Heart right ventricle (tissue), 16 donors: ENCODE measurements around the gene PMVK. TPM values are rescaled to one million over a fixed set of nuclear protein-coding genes. Genes with fewer than 3 reads are reported as not detected.

Experiments used
- ATAC-seq, 8 donors: fragments of 200-7000 bp; cut with Tn5 transposase; one replicate each; pipeline ENCODE4 v1.9.1; 2020; ENCODE audit warnings: mild to moderate bottlenecking in 8 of 8, moderate library complexity in 8 of 8, moderate number of reproducible peaks in 1 of 8
- DNase-seq, 2 donors: peaks; one replicate each; pipeline ENCODE4 v3.0.0-alpha.2; 2020
- H3K27ac ChIP-seq, 10 donors: fragments of 200-600 bp; sonication (generic) in 2 of 10; one replicate each; pipeline versions ENCODE4 v1.5.0 to v1.8.0; 2020 to 2022; ENCODE audit warnings: mild to moderate bottlenecking in 3 of 10
- H3K27me3 ChIP-seq, 7 donors: fragments of 200-600 bp; one replicate each; pipeline ENCODE4 v1.8.0; 2021 to 2022; ENCODE audit warnings: mild to moderate bottlenecking in 2 of 7
- H3K36me3 ChIP-seq, 9 donors: fragments of 200-600 bp; sonication (generic) in 1 of 9; one replicate each; pipeline versions ENCODE4 v1.5.0 to v1.8.0; 2020 to 2022; ENCODE audit warnings: mild to moderate bottlenecking in 2 of 9
- H3K4me1 ChIP-seq, 9 donors: fragments of 200-600 bp; sonication (generic) in 1 of 9; one replicate each; pipeline versions ENCODE4 v1.5.0 to v1.8.0; 2020 to 2022; ENCODE audit warnings: mild to moderate bottlenecking in 4 of 9
- H3K4me3 ChIP-seq, 10 donors: fragments of 200-600 bp; sonication (generic) in 2 of 10; one replicate each; pipeline versions ENCODE4 v1.5.0 to v1.8.0; 2020 to 2022; ENCODE audit warnings: mild to moderate bottlenecking in 7 of 10, moderate library complexity in 2 of 10
- H3K9me3 ChIP-seq, 11 donors: fragments of 200-600 bp in 10 of 11; sonication (generic) in 2 of 11; one replicate each; pipeline versions ENCODE4 v1.5.0 to v1.8.0; 2013 to 2022; ENCODE audit warnings: mild to moderate bottlenecking in 2 of 11, control low read depth in 1 of 11, moderate library complexity in 1 of 11
- WGBS, 2 donors: extraction: QIAGEN DNeasy Blood & Tissue Kit; methylation state at CpG; one replicate each; pipeline ENCODE4 v1.1.7; 2013; ENCODE audit warnings: inconsistent platforms in 1 of 2; 5-methylcytosine and 5-hydroxymethylcytosine counted together
- intact Hi-C, 10 donors: fragments of 100-400 bp; cut with DNase I; formaldehyde crosslinking; loops; one replicate each; pipeline versions ENCODE4 v1.11.1 to v1.14.2; 2022
- polyA plus RNA-seq, 2 donors: library from polyadenylated mRNA; stranded (reverse); fragments of 200-250 nt; gene quantifications; one replicate each; pipeline ENCODE4 v1.2.3, GENCODE V29; 2013
- total RNA-seq, 10 donors: library from RNA; stranded (reverse); fragmentation: NEBNext Ultra II Directional in 3 of 10; extraction: Animal tissue kit (Norgen Biotek cat#: 25700) in 3 of 10; gene quantifications; one replicate each; pipeline versions ENCODE4 v1.2.1 to v1.2.4, GENCODE V29; 2021 to 2023
- TF ChIP-seq, protein P1 (sequence below), 9 donors: fragments of 200-600 bp; sonication (generic) in 2 of 9; IDR thresholded peaks; one replicate each; pipeline versions ENCODE4 v1.5.0 to v1.8.0; 2021 to 2022; ENCODE audit warnings: antibody characterized with exemption in 9 of 9, mild to moderate bottlenecking in 5 of 9, moderate library complexity in 1 of 9
- donor health status: Arrhythmogenic right ventricular cardiomyopathy.
- donor health status: ischemic (EF 13 %, LVEDD 7.1; RV severe dilation, severe dysfunction).
- donor health status: healthy with polysubstance abuse.
- donor health status: DM: no; HTN: yes; CAD: no.
- donor health status: DM: no; HTN: no; CAD: no.
- donor health status: ischemic (EF 25% LVEDD 6.9; RV normal size, moderate dysfunction).
- donor health status: ischemic (EF 25% LVEDD 5.7; RV mildly dilated, moderate dysfunction).
- donor health status: healthy.
- donor health status: DM: yes; HTN: yes; CAD: no.
- donor health status: Ischemic cardiomyopathy.
- donor health status: ischemic (EF 35%, LVEDD 5.7; RV mildly dilated, moderate dysfunction).
- donor health status: nonischemic (EF 11% LVEDD 7.7; RV severe dilation, severe dysfunction).
- donor health status: DM: yes; HTN: yes; CAD: no.
- donor health status: PGD.
- donor health status: ischemic (EF 29% LVEDD 5.4; RV normal size, mild dysfunction).
- donor health status: nonischemic (EF 23%, LVEDD 6.1; RV moderate dilation, normal function).

PMVK gene
- total and polyA plus RNA-seq, 12 donors = 29.9 to 66.4 (median 40.5) TPM

DNA sequence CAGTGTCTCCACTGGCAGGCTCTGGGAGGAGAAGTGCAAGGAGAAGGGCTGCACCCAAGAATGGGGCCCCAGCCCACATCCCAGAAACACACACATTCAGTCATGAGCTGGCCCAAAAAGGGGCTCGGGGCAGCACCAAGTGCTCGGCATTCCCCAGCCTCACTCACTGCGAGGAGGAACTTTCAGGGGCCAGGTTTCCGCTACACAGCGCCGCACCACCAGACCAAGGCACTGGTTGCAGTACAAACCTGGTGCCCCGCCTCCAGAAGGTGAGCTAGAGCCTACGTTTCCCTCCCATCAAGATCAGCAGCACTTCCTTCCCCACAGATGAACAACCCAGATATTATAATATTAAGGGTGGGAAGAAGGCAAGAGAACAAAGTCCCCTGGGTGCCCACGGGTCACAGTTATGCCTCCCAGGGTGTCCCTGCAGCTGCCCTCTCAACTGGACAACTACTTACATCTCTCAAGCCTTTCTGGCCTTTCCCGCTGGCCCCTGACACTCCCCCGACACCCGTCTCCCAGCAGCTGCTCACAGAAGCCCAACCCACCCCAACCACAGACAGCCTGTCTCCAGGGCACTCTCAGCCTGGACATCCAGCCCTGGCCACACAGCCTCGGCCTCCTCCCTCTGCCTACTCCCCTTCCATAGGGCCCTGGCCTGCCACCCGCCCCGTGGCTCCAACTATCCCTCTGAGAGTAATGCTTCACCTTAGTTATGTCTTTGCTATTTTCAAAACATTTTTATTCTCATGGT is 15.6 kb upstream of the PMVK start:
- H3K27me3 ChIP-seq = no peaks in the 10 kb centered on the region
- no peaks in the 10 kb centered on the region for H3K9me3 ChIP-seq
- H3K27ac ChIP-seq = peak overlapping the region in 1 of 10 donors; percentile 61
- TF ChIP-seq, protein P1, sequence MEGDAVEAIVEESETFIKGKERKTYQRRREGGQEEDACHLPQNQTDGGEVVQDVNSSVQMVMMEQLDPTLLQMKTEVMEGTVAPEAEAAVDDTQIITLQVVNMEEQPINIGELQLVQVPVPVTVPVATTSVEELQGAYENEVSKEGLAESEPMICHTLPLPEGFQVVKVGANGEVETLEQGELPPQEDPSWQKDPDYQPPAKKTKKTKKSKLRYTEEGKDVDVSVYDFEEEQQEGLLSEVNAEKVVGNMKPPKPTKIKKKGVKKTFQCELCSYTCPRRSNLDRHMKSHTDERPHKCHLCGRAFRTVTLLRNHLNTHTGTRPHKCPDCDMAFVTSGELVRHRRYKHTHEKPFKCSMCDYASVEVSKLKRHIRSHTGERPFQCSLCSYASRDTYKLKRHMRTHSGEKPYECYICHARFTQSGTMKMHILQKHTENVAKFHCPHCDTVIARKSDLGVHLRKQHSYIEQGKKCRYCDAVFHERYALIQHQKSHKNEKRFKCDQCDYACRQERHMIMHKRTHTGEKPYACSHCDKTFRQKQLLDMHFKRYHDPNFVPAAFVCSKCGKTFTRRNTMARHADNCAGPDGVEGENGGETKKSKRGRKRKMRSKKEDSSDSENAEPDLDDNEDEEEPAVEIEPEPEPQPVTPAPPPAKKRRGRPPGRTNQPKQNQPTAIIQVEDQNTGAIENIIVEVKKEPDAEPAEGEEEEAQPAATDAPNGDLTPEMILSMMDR (IDR thresholded peaks at IDR 0.05) = no peak
- intact Hi-C loops = loop anchor here in 1 of 10 donors (10.0 kb wide), 1 partner anchor 63 kb away; no protein-coding TSS in a partner anchor
- peaks cover 15 to 48% (median 43%) of the 10 kb centered on the region in 9 donors for H3K4me1 ChIP-seq
- ATAC-seq (no peak), DNase-seq (no peak)
- peaks cover 0 to 42% (median 5%) of the 10 kb centered on the region in 9 donors for H3K36me3 ChIP-seq
- peak overlapping the region in 1 of 10 donors; percentile 15 for H3K4me3 ChIP-seq
- WGBS, 2 donors = 78 to 80% methylated on average over 15 of the region's 15 CpGs

DNA sequence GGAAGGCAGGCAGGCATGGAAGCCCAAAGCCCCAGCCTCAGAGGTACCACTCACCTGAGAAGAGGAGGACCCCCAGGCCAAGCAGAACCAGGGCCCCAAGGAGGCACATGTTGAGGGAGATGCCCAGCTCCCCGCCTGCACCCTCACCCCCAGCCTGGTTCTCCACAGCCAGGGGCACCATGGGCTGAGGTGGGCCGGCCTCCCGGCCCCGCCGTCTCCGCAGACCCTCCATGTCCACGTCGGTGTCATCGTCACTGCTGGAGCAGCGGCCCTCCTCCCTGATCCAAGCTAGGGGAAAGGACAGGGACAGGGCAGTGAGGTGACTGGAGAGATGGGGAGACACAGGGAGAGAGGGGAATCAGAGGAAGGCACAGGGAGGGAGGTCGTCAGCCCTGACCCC is 11.6 kb upstream of the PMVK start:
- H3K4me1 ChIP-seq = peaks cover 0 to 31% (median 26%) of the 10 kb centered on the region in 9 donors
- H3K9me3 ChIP-seq = no peaks in the 10 kb centered on the region
- no peaks in the 10 kb centered on the region for H3K27me3 ChIP-seq
- intact Hi-C loops = no loop called here
- WGBS, 2 donors = 95 to 97% methylated on average over 11 of the region's 11 CpGs
- peaks cover 0 to 64% (median 7%) of the 10 kb centered on the region in 9 donors for H3K36me3 ChIP-seq
- ATAC-seq (no peak), DNase-seq (no peak)
- no peak overlapping the region for H3K27ac ChIP-seq
- TF ChIP-seq, protein P1 (IDR thresholded peaks at IDR 0.05) = no peak
- H3K4me3 ChIP-seq = no peak overlapping the region

- ATAC-seq = no peak
- DNase-seq = no peak
- TF ChIP-seq, protein P1 (IDR thresholded peaks at IDR 0.05) = no peak
- Histone ChIP-seq H3K27ac (peak overlapping the region in 1 of 10 donors; percentile 16), H3K9me3 (no peaks in the 10 kb centered on the region), H3K4me1 (peaks cover 0 to 38% (median 21%) of the 10 kb centered on the region in 9 donors), H3K4me3 (no peak overlapping the region), H3K27me3 (no peaks in the 10 kb centered on the region), H3K36me3 (peaks cover 0 to 59% (median 7%) of the 10 kb centered on the region in 9 donors)
- WGBS, 2 donors = 80 to 86% methylated on average over 17 of the region's 17 CpGs
- intact Hi-C loops = no loop called here
Observed at GRCh38 chr1:154945962-154946850, 9.7 kb upstream of the PMVK start.
